Loucy (cell line): ENCODE measurements around the gene LPP.

Experiments
- H2AFZ ChIP-seq: fragments of 200-600 bp; sonication (generic); 2 replicates; pipeline ENCODE4 v1.6.0; 2016; ENCODE audit warnings: antibody characterized with exemption, mild to moderate bottlenecking, low read length, moderate library complexity
- H3F3A ChIP-seq: fragments of 200-600 bp; 2 replicates; pipeline ENCODE4 v1.6.0; 2016; ENCODE audit warnings: antibody characterized with exemption, low read depth, mild to moderate bottlenecking
- H3K27me3 ChIP-seq: fragments of 200-600 bp; sonication (generic); 2 replicates; pipeline ENCODE4 v1.6.1; 2014; ENCODE audit warnings: low read length, mild to moderate bottlenecking; ENCODE audit not compliant: insufficient read depth, poor library complexity, severe bottlenecking
- H3K36me3 ChIP-seq: fragments of 200-600 bp; sonication (generic); 2 replicates; pipeline ENCODE4 v1.6.1; 2016; ENCODE audit warnings: low read length; ENCODE audit not compliant: insufficient read depth
- H3K4me1 ChIP-seq: fragments of 200-600 bp; sonication (generic); 2 replicates; pipeline ENCODE4 v1.5.1; 2014; ENCODE audit warnings: low read length, mild to moderate bottlenecking; ENCODE audit not compliant: insufficient read depth, poor library complexity, severe bottlenecking
- H3K4me2 ChIP-seq: fragments of 200-600 bp; sonication (generic); 2 replicates; pipeline ENCODE4 v1.6.0; 2014; ENCODE audit warnings: antibody characterized with exemption, low read length, low read depth, mild to moderate bottlenecking; ENCODE audit not compliant: poor library complexity, severe bottlenecking
- H3K4me3 ChIP-seq: fragments of 200-600 bp; sonication (generic); 2 replicates; pipeline ENCODE4 v1.5.1; 2014; ENCODE audit warnings: low read length, mild to moderate bottlenecking, mixed read lengths; ENCODE audit not compliant: poor library complexity, severe bottlenecking
- H3K79me2 ChIP-seq: fragments of 200-600 bp; sonication (generic); 2 replicates; pipeline ENCODE4 v1.6.1; 2014; ENCODE audit warnings: low read length; ENCODE audit not compliant: insufficient read depth
- H3K9ac ChIP-seq: fragments of 200-600 bp; sonication (generic); 2 replicates; pipeline ENCODE4 v1.6.0; 2014; ENCODE audit warnings: mild to moderate bottlenecking, low read depth, low read length, moderate library complexity; ENCODE audit not compliant: poor library complexity, severe bottlenecking
- H3K9me2 ChIP-seq: fragments of 200-600 bp; sonication (generic); replicated peaks from 2 replicates; pipeline ENCODE4 v1.6.1; 2016; ENCODE audit warnings: low read depth, low read length, mixed read lengths
- H3K9me3 ChIP-seq: fragments of 200-600 bp; sonication (generic); 2 replicates; pipeline ENCODE4 v1.6.1; 2014; ENCODE audit warnings: mild to moderate bottlenecking, antibody characterized with exemption, low read length, low read depth; ENCODE audit not compliant: insufficient read depth
- H4K20me1 ChIP-seq: fragments of 200-600 bp; sonication (generic); 2 replicates; pipeline ENCODE4 v1.6.0; 2014; ENCODE audit warnings: antibody characterized with exemption, low read length, mild to moderate bottlenecking; ENCODE audit not compliant: insufficient read depth, poor library complexity, severe bottlenecking
- EZH2phosphoT487 ChIP-seq: fragments of 200-600 bp; IDR thresholded peaks from 2 replicates; pipeline ENCODE4 v1.6.1; 2018; ENCODE audit warnings: antibody characterized with exemption, mild to moderate bottlenecking, moderate library complexity, borderline replicate concordance
- TF ChIP-seq, protein P1 (sequence below): fragments of 200-600 bp; sonication (generic); conservative IDR thresholded peaks from 2 replicates; pipeline ENCODE4 v1.5.1; 2014; ENCODE audit warnings: mild to moderate bottlenecking, antibody characterized with exemption, low read length

LPP gene

DNA sequence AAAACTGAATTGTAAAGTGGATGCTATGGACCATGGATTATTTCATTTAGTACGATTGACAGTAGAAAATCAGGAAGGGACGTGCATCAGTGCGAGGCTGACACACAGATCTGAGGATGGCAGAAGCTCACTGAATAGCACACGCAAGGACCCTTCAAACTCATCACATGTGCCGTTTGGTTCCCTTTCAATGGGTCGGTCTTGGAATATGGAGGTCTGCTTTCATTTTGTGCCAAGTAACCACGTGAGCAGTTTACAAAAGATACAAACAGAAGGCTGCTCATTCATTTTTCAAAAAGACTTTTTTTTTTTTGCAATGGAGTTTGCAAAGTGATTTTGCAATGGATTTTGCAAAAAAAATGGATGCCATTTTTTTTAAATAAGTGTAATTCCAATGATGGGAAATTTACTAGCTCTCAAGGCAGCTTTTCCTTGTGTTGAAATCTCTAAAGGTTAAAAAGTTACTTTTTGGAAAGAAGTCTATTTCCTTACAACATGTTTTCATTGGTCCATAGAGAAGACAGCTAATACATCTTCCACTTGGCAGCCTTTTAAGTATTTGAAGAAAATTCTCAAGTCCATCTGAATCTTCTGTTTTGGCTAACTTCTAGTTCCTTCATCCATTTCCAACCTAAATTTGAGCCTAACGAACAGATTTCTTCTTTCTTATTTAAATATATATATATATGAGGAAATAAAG lies 625.5 kb downstream of the LPP start:
- no peaks in the 10 kb centered on the region for H3K79me2 ChIP-seq
- no peak overlapping the region for H3K4me3 ChIP-seq
- H4K20me1 ChIP-seq = no peaks in the 10 kb centered on the region
- no peaks in the 10 kb centered on the region for H3K9me3 ChIP-seq
- TF ChIP-seq, protein P1, sequence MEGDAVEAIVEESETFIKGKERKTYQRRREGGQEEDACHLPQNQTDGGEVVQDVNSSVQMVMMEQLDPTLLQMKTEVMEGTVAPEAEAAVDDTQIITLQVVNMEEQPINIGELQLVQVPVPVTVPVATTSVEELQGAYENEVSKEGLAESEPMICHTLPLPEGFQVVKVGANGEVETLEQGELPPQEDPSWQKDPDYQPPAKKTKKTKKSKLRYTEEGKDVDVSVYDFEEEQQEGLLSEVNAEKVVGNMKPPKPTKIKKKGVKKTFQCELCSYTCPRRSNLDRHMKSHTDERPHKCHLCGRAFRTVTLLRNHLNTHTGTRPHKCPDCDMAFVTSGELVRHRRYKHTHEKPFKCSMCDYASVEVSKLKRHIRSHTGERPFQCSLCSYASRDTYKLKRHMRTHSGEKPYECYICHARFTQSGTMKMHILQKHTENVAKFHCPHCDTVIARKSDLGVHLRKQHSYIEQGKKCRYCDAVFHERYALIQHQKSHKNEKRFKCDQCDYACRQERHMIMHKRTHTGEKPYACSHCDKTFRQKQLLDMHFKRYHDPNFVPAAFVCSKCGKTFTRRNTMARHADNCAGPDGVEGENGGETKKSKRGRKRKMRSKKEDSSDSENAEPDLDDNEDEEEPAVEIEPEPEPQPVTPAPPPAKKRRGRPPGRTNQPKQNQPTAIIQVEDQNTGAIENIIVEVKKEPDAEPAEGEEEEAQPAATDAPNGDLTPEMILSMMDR = no peak
- TF ChIP-seq EZH2phosphoT487 = no peak
- no peak overlapping the region for H3K4me2 ChIP-seq
- H3K27me3 ChIP-seq = no peaks in the 10 kb centered on the region
- no peaks in the 10 kb centered on the region for H3F3A ChIP-seq
- H3K36me3 ChIP-seq = no peaks in the 10 kb centered on the region
- H2AFZ ChIP-seq = no peak overlapping the region
- no peaks in the 10 kb centered on the region for H3K9me2 ChIP-seq
- H3K9ac ChIP-seq = no peak overlapping the region
- no peaks in the 10 kb centered on the region for H3K4me1 ChIP-seq

DNA sequence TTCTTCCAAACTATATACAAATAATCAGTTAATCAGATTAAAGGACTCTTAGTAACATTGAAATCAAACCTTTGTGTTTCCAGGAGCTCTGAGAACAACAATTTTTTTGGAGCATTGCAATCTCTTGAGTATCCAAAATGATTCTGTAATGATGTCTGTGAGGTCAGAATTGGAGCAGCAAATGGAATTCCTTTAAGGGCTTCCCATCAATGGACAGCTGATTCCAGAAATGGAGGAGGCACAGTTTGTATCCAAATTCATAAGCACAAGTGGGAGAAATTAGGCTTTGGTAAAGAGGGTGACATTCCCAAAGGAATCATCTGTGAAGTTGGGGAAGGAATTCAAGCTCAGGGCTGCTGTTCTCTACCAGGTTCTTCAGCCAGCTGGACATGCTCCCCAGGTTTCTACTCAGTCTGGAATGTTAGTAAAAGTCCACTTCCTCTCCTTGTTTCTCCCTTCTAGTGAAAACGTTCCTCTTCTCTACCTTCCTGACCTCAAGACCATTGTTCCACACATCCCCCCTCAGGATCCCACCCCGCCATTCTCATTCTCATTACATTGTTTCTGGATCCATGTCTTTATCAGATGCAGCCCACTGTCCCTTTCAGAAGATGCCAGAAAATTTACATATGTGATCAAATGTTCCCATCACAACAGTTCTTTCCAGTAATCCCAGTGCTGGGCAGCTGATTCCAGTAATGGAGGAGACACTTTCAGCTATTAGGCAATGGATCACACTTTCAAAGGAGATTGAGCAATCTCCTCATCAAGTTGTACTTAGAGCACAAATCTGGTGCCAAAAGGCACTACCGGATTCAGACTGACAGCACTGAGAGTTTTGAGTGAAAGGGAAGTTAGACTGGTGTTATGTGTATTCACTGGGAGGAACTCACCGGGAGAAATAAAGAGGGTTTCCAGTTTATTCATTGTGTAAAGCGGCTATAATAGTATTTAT lies 626.5 kb downstream of the LPP start:
- no peaks in the 10 kb centered on the region for H3F3A ChIP-seq
- no peaks in the 10 kb centered on the region for H3K9me2 ChIP-seq
- no peaks in the 10 kb centered on the region for H3K27me3 ChIP-seq
- no peak overlapping the region for H2AFZ ChIP-seq
- no peak overlapping the region for H3K9ac ChIP-seq
- no peaks in the 10 kb centered on the region for H3K36me3 ChIP-seq
- H3K4me2 ChIP-seq = no peak overlapping the region
- H3K4me1 ChIP-seq = no peaks in the 10 kb centered on the region
- no peak overlapping the region for H3K4me3 ChIP-seq
- H4K20me1 ChIP-seq = no peaks in the 10 kb centered on the region
- TF ChIP-seq EZH2phosphoT487 = no peak
- TF ChIP-seq, protein P1 = no peak
- H3K79me2 ChIP-seq = no peaks in the 10 kb centered on the region
- no peaks in the 10 kb centered on the region for H3K9me3 ChIP-seq

DNA sequence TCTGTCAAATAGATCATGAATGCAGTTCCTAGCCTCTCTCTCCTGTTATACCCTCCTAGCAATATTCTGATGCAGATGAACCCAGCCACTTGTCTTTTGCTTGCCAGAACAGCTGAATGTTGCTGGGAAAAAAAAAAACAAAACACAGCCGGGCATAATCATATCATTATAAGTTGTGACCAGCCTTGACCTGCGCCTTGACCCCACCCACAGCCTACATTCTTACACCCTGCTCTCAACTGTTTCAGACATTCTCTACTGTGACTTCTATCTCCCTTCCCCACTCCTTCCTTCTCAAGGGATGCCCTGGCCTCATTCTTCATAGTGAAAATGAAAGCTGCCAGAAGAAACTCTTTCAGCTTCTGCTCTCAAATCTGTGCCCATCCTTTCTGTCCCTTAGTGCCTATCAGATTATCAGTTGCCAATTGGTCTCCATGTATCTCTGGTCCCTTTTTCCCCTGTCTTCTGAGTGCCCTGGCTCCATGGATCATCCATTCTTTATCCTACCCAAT lies 628.7 kb downstream of the LPP start:
- Histone ChIP-seq H3K27me3 (no peaks in the 10 kb centered on the region), H3K79me2 (no peaks in the 10 kb centered on the region), H4K20me1 (no peaks in the 10 kb centered on the region), H3K9me2 (no peaks in the 10 kb centered on the region), H3K4me1 (no peaks in the 10 kb centered on the region), H3K4me2 (no peak overlapping the region), H3K36me3 (no peaks in the 10 kb centered on the region), H3K9ac (no peak overlapping the region), H3F3A (no peaks in the 10 kb centered on the region), H3K4me3 (no peak overlapping the region), H2AFZ (no peak overlapping the region), H3K9me3 (no peaks in the 10 kb centered on the region)
- TF ChIP-seq, protein P1 = no peak
- TF ChIP-seq EZH2phosphoT487 = no peak
